SK-N-DZ (cell line): ENCODE data around the gene FKBP6.
"Not testable (repeated sequence)": the region's sequence is repeated elsewhere in the genome, so short reads cannot be mapped to it uniquely, and the experiment has no call there.

Source experiments
- DNase-seq: peaks from one replicate; pipeline ENCODE4 v3.0.0-alpha.2; 2015; ENCODE audit warnings: low spot score

FKBP6 gene

DNA sequence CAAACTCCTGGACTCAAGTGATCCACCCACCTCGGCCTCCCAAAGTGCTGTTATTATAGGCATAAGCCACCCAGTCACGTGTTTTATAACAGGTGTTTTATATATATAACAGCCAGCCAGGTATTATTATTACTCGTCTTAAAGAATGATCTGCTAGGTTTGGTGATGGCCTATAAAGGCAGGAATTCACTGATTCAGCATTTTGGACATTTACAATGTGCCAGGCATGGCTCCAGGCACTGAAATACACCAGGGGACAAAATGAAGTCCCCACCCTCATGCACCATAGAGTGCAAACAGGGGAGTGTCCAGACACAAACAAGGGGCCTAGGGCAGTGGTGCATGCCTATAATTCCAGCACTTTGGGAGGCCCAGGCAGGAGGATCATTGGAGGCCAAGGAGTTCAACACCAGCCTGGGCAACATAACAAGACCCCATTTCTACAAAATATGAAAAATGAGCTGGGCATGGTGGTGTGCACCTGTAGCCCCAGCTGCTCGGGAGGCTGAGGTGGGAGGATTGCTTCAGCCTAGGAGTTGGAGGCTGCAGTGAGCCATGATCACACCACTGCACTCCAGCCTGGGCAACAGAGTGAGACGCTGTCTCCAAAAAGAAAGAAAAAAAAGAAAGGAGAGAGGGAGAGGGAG lies 4.4 kb upstream of the FKBP6 start:
- not testable (repeated sequence) for DNase-seq

DNA sequence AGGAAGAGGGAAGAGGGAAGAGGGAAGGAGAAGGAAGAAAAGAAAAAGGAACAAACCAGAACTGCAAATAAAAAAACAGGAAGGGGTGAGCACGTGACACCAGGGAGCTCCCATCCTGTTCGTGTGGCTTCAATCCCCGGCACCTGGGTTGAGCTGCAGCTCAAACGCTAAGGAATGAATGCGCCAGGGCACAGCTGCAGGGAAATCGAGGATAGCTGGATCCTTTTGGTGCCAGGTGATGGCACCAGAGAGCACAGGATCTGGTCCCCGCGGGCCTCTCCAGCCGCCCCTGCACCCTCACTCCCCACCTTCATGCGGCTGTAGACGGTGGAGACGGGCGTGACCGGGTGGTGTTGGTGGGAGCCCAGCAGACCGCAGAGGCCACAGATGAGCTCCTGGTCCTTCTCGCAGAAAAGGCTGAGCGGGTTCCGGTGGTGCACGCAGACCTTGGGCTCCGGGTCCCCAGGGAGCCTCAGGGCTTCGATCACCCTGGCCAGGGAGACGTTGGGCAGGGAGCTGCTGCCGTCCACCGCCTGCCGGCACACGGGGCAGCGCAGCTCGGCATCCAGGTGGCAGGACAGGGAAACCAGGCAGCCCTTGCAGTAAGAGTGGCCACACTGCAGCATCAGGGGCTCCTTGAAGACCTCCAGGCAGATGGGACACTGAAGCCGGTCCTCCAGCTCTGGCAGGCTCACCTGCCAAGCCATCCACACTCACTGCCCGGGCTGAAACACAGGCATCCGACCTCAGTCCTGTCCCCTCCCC lies 3.7 kb upstream of the FKBP6 start:
- peak; percentile 58 for DNase-seq

DNA sequence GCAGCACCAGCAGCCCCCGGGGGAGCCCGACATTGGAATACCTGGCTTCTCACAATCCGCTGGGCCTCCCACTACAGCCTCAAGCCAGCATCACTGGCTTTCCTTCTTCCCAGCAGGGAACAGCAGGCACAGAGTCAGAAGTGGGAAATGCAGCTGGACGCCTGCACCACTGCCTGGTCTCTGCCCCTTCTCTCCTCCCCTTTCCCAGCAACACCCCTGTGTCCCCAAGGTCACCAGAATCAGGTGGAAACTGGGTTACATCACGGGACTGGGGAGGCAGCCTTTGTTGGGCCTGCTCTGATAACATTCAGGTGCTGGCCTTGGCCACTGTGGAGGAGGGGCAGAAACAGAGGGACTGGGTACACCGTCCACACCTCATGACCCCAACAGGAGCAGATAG lies 2.5 kb upstream of the FKBP6 start:
- DNase-seq: not testable (repeated sequence)

DNA sequence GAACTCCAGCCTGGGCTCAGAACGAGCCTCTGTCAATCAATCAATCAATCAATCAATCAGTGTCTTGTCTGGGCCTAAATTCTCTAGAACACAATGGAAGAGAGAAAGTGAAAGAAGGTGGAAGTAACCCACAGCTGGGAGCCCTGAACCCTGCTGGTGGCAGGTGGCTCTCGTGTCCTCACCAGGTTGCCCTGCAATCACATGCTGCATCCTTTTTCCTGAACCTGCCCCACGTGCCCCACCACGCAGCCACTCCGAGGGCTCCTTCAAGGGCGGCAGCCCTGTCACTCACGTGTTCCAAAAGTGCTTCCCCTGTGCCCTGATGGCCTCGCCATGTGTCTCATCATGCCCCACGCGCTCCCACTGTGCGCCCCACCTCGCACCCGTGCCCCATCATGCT lies 512 bp upstream of the FKBP6 start:
- not testable (repeated sequence) for DNase-seq

DNA sequence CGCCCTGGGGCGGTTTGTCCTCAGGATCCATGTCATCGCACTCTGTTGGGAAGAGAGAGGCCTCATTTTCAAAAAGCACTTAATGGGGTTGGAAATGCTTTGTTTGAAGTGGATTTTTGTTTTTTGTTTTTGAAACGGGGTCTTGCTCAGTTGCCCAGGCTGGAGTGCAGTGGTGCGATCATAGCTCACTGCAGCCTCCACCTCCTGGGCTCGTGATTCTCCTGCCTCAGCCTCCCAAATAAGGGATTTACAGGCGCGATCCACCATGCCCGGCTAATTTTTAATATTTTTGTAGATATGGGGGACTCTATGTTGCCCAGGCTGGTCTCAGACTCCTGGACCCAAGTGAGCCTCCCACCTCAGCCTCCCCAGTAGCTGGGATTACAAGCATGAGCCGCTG lies 735 bp downstream of the FKBP6 start:
- DNase-seq: no peak

DNA sequence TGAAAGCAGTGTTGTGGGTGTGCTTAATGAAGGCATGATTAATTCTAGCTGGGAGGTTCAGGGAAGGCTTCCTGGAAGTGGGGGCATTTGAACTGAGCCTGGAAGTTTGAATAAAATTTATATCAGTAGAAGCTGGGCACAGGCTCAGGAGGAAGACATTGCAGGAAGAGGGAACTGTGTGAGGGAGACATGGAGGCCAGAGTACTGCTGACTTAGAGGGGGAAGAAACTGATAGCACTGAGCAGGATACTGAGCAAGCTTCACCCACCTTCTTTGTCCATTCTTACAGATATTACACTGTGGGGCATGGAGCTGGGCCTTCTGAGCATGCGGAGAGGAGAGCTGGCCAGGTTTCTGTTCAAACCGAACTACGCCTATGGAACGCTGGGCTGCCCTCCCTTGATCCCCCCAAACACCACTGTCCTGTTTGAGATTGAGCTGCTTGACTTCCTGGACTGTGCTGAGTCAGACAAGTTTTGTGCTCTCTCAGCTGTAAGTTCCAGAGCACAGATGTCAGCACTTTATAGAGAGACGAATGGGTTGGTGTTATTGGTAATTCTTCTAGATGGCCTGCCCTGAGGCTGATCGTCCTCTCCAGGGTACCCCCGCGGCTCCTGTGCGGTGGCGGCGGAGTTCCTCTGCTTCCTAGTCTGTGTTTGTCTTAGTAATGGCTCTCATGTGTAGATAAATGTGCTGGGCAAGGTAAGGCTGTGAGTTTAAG lies 2.1 kb downstream of the FKBP6 start:
- DNase-seq: no peak

DNA sequence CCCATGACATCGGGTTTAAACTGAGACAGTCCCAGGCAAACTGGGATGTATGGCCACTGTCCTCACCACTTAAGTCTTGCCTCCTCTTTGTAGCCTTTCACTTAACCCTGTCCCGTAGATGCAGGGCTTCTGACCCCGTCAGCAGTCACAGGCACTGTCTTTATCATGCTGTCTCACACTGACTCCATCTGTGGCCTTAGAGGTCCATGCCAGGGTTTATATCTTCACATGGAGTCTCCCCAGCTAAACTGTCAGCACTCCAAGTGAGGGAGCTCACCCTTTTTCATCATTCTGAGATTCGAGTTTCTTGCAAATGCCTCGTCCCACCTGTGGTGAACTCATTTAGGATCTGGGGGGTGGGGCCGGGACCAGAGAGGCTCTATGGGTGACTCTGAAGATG lies 2.8 kb downstream of the FKBP6 start:
- no peak for DNase-seq

DNA sequence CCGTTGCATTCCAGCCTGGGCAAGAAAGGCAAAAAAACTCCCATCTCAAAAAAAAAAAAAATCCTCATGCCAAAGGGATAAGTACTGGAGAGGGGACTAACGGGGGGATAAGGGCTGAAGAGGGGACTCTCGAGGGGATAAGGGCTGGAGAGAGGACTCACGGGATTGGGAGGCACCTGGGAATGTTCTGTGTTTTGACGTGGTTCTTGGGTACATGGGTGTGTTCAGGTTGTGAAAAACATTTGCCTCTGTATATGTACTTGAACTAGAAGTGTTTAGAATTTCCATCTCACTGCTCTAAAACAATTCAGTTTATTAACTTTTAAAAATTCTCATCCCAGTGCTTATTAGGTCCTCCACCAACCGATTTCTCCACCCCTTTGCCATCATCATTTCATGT lies 4.5 kb downstream of the FKBP6 start:
- no peak for DNase-seq

DNA sequence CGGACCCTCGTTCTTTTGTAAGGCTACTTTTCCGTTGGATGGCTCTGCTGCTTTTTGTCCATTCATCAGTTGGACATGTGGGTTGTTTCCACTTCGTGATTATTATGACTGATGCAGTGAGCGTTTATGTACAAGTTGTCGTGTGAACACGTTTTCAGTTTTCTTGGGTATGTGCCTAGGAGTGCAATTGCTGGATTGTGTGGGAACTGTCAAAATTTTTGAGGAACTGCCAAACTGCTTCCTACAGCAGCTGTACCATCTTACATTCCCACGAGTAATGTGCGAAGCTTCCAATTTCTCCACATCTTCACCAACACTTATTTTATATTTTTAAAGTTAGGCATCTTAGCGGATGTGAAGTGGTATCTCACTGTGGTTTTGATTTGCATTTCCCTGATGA lies 10.4 kb downstream of the FKBP6 start:
- no peak for DNase-seq

DNA sequence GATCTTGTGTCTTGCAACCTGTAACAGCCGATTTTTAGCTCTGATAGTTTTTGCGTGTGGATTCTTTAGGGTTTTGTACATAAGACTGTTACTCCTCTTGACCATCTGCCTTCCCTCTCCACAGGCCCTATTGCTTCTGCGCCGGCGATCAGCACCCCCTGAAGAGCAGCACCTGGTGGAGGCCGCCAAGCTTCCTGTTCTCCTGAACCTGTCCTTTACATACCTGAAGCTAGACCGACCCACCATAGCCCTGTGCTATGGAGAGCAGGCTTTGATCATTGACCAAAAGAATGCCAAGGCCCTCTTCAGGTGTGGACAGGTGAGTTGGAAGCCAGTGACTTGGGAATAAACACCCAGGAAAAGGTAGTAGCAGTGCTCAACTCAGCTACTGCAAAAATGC lies 12.6 kb downstream of the FKBP6 start:
- DNase-seq: no peak

DNA sequence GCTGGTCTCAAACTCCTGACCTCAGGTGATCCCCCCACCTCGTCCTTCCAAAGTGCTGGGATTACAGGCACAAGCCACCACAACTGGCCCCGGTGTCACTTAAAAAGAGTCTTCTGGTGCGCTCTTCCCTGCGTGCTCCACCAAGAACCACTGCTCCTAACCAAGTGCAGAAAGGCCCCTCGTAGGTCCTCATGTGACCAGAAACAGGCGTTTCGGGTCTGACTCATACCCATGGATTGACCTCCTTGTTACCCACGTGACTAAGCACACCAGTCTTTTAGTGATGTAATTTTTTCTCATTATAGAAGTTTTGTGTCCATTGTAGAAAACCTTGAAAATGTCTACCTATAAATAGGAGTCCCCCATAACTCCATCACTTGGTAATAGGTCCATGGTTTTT lies 13.9 kb downstream of the FKBP6 start:
- no peak for DNase-seq

DNA sequence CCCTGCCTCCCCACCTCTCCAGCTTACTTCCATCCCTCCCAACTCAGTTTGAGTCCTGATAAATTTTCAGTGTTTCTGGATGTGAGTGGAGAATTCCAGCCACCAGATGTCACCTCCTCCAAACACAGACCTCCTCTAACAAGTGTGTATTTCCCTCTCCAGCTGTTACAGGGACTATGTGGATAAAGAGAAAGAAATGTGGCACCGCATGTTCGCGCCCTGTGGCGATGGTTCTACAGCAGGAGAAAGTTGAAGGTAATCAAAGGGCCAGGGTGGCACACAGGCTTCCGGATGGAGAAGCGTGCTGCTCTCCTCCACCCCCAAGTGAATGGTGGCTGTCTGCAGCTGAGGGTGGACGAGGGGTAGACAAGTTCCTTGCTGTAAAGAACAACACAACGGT lies 14.7 kb downstream of the FKBP6 start:
- DNase-seq: peak; percentile 23

DNA sequence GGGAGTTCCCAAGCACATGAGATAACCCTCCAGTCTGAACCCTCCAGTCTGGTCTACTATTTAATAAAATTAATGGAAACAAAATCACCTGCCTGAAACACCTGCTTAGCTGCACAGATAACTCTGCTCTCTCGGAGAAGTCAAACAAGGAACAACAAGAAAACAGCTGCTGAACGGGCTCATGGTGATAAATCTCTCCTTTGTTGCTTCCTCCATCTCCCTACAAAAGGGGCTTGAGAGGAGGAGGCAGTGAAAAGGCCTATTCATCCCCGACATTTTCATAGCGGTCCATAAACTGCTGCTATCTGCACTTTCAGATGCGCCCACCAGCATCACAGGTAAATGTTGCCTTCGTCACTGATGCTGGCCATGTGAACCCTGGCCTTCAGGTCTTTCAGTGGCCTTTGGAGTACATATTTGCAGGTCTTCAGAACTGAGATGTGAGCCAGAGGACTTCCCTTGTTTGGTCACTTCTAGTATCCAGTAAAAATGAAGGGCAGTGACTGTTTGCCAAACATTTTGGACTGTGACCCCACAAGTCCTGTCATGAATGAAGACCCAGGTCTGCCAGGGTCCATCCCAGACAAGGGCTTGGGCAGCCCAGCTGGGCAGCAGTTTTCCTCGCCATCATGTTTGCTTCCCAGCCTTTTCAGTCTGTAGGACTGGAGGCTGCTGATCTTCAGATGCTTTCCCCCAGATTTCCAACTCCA lies 15.9 kb downstream of the FKBP6 start:
- no peak for DNase-seq

DNA sequence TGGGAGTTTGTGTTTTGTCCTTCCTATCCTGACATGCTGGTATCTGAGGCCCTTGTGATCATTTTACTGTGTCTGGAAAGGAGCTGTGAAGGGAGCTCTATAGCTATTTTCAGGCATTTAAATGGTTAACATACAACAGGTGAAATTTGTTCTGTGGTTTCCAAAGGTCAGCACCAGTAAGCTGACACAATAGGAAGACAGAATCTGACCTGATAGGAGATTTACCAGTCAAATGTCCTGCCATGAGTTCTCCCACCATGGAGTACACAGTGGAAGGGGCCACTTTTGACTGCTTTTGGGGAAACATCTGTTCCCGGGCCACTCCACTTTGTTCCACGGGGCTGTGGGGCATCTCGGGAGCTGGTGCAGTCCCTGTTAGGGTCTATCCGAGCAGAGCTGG lies 17.6 kb downstream of the FKBP6 start:
- no peak for DNase-seq

DNA sequence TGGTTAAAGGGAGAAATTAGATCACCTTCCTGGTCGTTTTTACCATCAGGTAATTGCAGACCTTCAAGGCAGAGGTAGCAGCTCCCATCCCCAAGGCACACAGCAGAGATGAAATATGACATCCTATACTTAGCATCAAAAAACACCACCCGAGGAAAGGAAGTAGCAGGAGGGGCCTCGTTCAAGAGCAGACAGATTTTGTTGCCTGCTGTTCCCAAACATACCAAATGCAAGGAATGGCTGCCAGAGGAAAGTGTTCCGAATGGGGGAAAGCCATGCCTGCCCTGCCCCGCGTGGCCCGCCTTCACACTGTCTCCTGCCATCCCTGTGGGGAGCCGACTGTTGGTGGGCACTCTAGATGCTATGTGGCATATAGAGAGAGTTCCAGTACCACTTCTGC lies 18.0 kb downstream of the FKBP6 start:
- no peak for DNase-seq

DNA sequence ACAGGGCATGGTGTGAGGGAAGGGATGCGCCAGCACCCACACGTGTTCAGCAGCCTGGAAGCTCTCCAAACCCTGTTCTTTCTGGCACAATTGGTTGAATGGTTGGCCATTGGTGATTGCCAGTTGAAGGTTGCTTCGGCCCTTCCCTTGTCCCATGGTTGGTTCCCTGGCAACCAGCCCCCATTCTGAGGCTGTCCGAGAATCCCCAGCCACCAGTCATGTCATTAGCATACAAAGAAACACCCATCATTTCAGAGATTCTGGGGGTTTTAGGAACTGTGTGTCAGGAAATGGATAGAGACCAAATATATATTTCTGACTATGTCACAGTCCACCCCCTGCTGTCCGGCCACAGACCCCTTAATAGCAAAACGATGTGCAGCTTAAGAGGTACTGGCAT lies 21.8 kb downstream of the FKBP6 start:
- DNase-seq: no peak

DNA sequence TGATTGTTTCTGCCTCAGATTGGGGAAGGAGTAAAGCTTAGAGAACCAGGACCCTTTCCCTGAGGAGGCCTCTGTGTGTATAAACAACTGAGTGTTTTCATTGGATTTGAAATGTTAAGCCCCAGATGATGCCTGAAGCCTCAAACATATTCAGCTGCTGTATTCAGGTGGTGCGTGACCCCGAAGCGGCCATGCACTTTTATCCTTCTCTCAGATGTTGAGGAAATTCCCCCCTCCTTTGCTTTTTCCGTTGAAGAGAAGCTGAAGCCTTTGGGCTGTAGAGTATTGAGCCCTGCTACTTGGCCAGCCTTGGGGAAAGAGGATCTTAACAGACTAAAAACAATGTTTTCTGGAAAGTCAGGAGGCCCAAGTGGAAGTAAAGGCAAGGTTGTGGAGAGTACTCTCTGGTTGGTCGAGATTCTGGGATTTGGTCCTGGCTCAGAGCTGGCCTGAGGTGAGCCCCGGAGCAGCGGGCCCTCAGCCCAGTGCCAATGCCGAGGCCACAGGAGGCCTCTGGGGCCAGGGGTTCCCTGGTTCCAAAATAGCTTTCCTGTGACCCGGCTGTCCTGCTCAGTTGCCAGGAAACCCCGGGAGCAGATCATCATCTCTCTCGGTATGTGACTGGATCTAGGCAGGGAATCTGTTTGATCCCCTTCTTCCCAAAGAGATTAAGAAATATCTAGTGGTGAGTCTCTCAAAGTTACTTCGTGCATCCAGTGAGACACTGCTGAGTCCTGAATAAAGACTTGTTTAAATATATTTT lies 22.5 kb downstream of the FKBP6 start:
- DNase-seq: no peak

DNA sequence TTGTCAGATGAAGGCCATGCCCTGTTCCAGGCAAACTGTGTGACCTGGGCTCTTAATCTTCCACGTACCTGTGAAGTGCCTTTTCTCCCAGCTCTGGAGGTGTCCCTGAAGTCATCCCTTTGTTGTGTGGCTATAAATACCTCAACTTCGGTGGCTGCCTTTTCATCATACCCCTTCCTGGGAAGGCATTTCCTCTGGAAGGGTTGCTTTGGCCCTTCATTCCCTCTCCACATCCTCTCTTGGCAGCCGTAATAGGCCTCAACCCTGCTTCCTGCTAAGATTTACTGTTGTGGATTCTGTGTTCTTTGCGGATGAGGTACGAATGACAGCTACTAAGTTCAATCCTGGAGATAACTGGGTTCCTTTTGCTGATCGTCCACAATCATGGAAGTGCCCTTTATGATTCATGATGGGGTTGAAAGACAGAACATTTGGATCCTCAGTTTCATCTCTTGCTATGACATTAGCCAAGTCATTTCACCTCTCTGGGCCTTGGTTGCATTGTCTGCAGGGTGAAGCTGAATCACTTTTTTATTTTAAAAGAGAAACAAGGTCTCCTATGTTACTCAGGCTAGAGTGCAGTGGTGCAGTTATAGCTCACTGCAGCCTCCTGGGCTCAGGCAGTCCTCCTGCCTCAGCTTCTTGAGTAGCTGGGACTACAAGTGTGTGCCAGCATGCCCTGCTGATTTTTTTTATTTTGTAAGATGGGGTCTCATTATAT lies 23.6 kb downstream of the FKBP6 start:
- DNase-seq: no peak

DNA sequence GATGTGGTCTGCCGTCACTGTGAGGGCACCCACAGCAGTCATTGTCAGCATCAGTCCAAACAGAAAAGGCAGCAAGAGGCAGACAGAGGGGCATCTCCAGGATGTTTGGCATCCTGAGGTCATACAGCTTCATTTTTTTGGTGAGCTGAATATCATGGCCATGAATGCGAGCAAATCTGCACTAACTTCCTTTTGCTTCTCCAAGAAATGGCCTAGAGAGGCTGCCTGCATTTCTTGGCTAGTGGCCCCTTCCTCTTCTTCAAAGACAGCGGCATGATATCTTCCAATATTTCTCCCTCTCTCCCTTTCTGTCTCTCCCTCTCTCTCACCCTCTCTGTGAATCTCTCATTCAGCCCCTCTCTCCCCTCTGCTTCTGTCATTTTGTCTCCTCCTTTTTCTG lies 24.8 kb downstream of the FKBP6 start:
- DNase-seq: no peak

DNA sequence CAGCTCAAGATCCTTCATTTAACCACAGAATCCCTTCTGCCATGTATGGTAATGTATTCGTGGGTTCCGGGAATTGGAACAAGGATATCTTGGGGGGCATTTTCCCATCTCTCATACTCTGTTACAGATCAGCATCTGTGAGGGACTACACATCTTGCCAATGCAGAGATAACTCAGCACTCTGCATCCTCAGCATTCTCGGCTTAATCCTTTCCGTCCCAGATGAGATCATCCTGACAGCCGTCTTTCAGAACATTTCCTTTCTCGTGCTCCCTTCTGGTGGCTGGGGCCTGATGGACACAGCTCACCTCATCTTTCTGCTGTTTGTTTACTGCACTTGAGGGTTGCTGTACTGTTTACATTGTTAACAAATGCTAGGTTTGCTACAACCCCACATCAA lies 25.3 kb downstream of the FKBP6 start:
- no peak for DNase-seq

DNA sequence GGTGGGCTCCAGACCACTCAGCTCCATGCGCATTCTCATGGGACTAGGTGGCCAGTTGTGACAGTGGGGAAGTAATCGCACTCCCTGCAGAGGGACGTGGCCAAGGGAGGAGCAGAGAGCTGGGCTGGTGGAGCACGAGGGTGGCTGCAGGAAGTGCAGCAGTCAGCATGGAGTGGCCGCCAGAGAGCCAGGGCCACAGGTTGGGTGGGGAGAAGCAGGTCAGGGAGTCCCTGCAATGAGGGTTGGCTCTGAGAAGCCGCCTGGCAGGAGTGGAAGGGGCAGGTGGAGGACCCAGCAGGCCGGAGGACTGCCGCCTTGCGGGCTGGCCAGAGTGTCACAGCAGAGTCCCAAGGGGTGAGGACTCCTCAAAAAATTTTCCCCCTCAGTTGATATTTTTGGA lies 26.2 kb downstream of the FKBP6 start:
- DNase-seq: no peak
